Prostate gland (tissue), 2 donors: ENCODE data around the gene STAT4. TPM values are rescaled to one million over a fixed set of nuclear protein-coding genes. Genes with fewer than 3 reads are reported as not detected.

Experiments used
- DNase-seq: peaks from one replicate; pipeline ENCODE4 v3.0.0-alpha.2; 2019; ENCODE audit warnings: low spot score
- H3K27ac ChIP-seq, 2 donors: fragments of 200-600 bp; sonication (generic); 2 replicates each; pipeline ENCODE4 v1.5.1; 2017 to 2019
- H3K27me3 ChIP-seq: fragments of 200-600 bp; sonication (generic); replicated peaks from 2 replicates; pipeline ENCODE4 v1.5.1; 2019; ENCODE audit not compliant: insufficient read depth
- H3K36me3 ChIP-seq, 2 donors: fragments of 200-600 bp; sonication (generic); 1 replicate in 1 of 2; 2 replicates in 1 of 2; pipeline versions ENCODE4 v1.5.1 to v1.8.1; 2017 to 2019
- H3K4me1 ChIP-seq: fragments of 200-600 bp; sonication (generic); replicated peaks from 2 replicates; pipeline ENCODE4 v1.5.1; 2019
- H3K4me3 ChIP-seq, 2 donors: fragments of 200-600 bp; sonication (generic); 2 replicates each; pipeline ENCODE4 v1.5.1; 2017 to 2019
- H3K9me3 ChIP-seq: fragments of 200-600 bp; sonication (generic); 2 replicates; pipeline ENCODE4 v1.5.1; 2017
- CTCF ChIP-seq, 4 experiments: fragments of 200-600 bp in 2 of 4; fragments of 450-650 bp in 2 of 4; sonication (generic) in 2 of 4; IDR thresholded peaks; 1 replicate in 3 of 4; 2 replicates in 1 of 4; pipeline ENCODE4 v1.5.1; 2016 to 2019; ENCODE audit warnings: antibody characterized with exemption in 4 of 4, mild to moderate bottlenecking in 2 of 4, moderate library complexity in 2 of 4
- POLR2A ChIP-seq: fragments of 450-650 bp; IDR thresholded peaks from one replicate; pipeline ENCODE4 v1.6.1; 2016; ENCODE audit warnings: antibody characterized with exemption, mild to moderate bottlenecking
- POLR2AphosphoS5 ChIP-seq: sonication (generic); formaldehyde crosslinking; IDR thresholded peaks from one replicate; pipeline ENCODE4 v1.6.1; 2017; ENCODE audit warnings: antibody characterized with exemption
- WGBS: methylation state at CpG from one replicate; pipeline ENCODE4 v1.1.5; 2018; 5-methylcytosine and 5-hydroxymethylcytosine counted together
- intact Hi-C: fragments of 100-400 bp; cut with DNase I; formaldehyde crosslinking; loops from one replicate; pipeline ENCODE4 v1.14.2; 2022
- total RNA-seq, 2 donors: library from RNA; depleted of rRNA; stranded (reverse); fragments of >200 nt; gene quantifications; one replicate each; pipeline ENCODE4 v1.1.0, GENCODE V29; 2016

STAT4 gene
- total RNA-seq, 2 donors from 2014 or later: 0.41 to 8.8 TPM

DNA sequence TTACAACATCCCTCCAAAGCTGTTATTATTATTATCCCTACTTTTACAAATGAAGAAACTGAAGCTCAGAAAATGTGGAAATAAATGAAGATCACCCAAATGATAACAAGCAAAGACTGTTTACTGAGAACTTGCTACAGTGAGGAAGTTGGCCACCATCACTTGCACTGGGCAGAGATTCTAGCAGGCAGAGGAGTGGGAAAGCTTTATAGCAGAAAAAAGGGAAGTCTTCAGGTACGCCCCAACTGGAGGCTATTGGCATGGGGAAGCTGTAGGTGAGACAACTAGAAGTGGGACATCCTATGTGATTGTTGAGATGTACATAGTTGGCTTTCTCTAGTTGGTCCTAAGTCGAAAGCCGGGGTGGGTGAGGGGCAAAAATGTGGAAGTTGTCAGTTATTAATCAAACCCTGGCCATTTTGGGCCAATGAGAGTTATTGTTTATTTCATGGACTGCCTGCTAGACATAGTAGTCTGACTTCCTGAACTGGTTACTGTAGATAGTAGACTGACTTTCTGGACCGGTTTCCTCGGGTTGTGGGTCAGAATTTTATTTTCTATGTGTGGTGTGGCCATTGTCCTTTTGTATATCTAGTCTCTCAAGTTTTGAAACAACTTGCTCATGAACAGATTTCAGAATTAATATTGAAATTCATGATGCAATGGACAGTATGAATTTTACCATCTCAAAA is 40.2 kb upstream of the STAT4 start:
- no peak overlapping the region for H3K4me3 ChIP-seq
- H3K9me3 ChIP-seq: no peaks in the 10 kb centered on the region
- H3K36me3 ChIP-seq: no peaks in the 10 kb centered on the region
- TF ChIP-seq POLR2A: no peak
- no peak for TF ChIP-seq POLR2AphosphoS5
- TF ChIP-seq CTCF (IDR thresholded peaks at IDR 0.05): no peak
- 94% methylated on average over 5 of the region's 5 CpGs for WGBS
- intact Hi-C loops: no loop called here
- DNase-seq: no peak
- no peak overlapping the region for H3K27ac ChIP-seq
- H3K4me1 ChIP-seq: no peaks in the 10 kb centered on the region
- H3K27me3 ChIP-seq: no peaks in the 10 kb centered on the region

DNA sequence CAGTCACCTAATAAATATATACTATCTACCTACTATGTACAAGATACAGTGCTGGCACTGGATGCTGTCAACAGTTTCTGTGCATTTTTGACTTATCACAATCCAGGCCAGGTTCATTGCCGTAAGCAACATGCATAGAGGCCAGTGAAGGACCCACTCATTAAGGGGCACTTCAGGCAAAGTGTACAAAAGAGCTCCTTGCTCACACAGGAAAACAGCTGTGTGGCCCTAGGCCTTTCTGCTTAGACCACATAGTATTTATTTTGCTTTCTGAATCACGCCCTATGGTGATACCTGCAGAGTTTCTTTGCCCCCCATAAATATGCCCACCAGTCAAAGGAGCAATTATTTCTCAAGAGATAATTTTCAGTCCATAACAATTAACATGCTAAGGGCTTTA is 39.6 kb upstream of the STAT4 start:
- Histone ChIP-seq H3K27ac (no peak overlapping the region), H3K4me3 (no peak overlapping the region), H3K36me3 (no peaks in the 10 kb centered on the region), H3K9me3 (no peaks in the 10 kb centered on the region), H3K27me3 (no peaks in the 10 kb centered on the region), H3K4me1 (no peaks in the 10 kb centered on the region)
- DNase-seq: no peak
- WGBS: 94% methylated on average over 2 of the region's 2 CpGs
- intact Hi-C loops: no loop called here
- no peak for TF ChIP-seq POLR2A
- no peak for TF ChIP-seq CTCF (IDR thresholded peaks at IDR 0.05)
- TF ChIP-seq POLR2AphosphoS5: no peak

DNA sequence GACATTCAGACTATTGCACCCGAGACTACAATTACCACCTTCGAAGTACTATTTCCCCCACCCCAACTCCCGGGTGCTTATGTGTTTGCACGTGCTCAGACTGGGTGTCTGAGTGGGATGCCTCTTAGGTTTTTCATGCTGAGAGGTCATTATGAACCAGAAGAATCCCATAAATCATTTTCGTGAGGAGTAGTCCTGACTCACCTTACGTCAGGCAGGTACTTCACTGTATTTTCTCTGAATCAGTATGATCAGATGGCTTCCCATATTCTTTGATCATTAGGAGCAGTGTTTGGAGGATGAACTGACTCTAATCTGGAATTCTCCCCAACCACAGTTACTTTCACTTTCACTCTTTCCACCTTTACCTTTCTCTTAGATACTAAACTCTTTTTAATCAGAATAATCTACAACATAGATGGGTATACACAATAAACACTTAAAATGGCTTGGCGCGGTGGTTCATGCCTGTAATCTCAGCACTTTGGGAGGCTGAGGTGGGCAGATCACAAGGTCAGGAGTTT is 38.4 kb upstream of the STAT4 start:
- no peak overlapping the region for H3K27ac ChIP-seq
- no peaks in the 10 kb centered on the region for H3K9me3 ChIP-seq
- intact Hi-C loops: no loop called here
- no peak overlapping the region for H3K4me3 ChIP-seq
- WGBS: 90% methylated on average over 8 of the region's 8 CpGs
- H3K4me1 ChIP-seq: no peaks in the 10 kb centered on the region
- no peaks in the 10 kb centered on the region for H3K36me3 ChIP-seq
- TF ChIP-seq CTCF (IDR thresholded peaks at IDR 0.05) (no peak), POLR2AphosphoS5 (no peak), POLR2A (no peak)
- DNase-seq: no peak
- no peaks in the 10 kb centered on the region for H3K27me3 ChIP-seq

DNA sequence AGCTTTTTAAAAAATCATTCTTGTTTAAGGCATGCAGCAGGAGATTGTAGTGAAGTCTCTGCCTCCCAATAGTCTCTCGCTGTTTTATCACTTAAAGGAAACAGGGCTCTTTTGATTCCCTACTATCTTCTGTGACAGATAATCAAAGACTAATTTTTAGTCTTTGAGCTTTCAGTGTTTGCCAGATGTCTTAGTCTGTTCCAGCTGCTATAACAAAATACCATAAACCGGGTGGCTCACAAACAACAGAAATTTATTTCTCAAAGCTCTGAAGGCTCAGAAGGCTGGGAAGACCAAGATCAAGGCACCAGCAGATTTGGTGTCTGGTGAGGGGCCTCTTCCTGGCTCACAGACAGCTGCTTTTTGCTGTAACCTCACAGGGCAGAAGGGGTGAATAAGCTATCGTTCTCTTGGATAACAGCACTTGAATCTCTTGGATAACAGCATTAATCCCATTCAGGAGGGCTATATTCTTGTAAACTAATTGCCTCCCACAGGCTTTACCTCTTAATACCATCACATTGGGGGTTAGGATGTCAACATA is 37.8 kb upstream of the STAT4 start:
- no peak for DNase-seq
- Histone ChIP-seq H3K27me3 (no peaks in the 10 kb centered on the region), H3K4me3 (no peak overlapping the region), H3K27ac (no peak overlapping the region), H3K4me1 (no peaks in the 10 kb centered on the region), H3K9me3 (no peaks in the 10 kb centered on the region), H3K36me3 (no peaks in the 10 kb centered on the region)
- TF ChIP-seq POLR2A (no peak), POLR2AphosphoS5 (no peak), CTCF (IDR thresholded peaks at IDR 0.05) (no peak)
- intact Hi-C loops: no loop called here
- WGBS: 93% methylated on average over 3 of the region's 3 CpGs
